Esophagus squamous epithelium (tissue), 5 donors: ENCODE results near the gene ITK. TPM values are rescaled to one million over a fixed set of nuclear protein-coding genes. Genes with fewer than 3 reads are reported as not detected.

Experiments
- DNase-seq: peaks from one replicate; lab custom pipeline; 2025; lab: John Stamatoyannopoulos, UW
- H3K27ac ChIP-seq, 4 donors: fragments of 200-600 bp; sonication (generic); one replicate each; pipeline ENCODE4 v1.5.1; 2016 to 2019; ENCODE audit warnings: mild to moderate bottlenecking in 1 of 4
- H3K27me3 ChIP-seq, 4 donors: fragments of 200-600 bp; sonication (generic); 1 replicate in 3 of 4; 2 replicates in 1 of 4; pipeline versions ENCODE4 v1.5.1 to v1.6.0; 2017 to 2021; ENCODE audit warnings: antibody characterized with exemption in 1 of 4
- H3K36me3 ChIP-seq, 3 donors: fragments of 200-600 bp; sonication (generic); one replicate each; pipeline ENCODE4 v1.5.1; 2016 to 2019
- H3K4me1 ChIP-seq, 3 donors: fragments of 200-600 bp; sonication (generic); one replicate each; pipeline ENCODE4 v1.5.1; 2017 to 2019
- H3K4me3 ChIP-seq, 4 donors: fragments of 200-600 bp; sonication (generic); 1 replicate in 3 of 4; 2 replicates in 1 of 4; pipeline ENCODE4 v1.5.1; 2016 to 2019; ENCODE audit warnings: mild to moderate bottlenecking in 2 of 4, moderate library complexity in 1 of 4
- H3K9me3 ChIP-seq, 3 donors: fragments of 200-600 bp; sonication (generic); one replicate each; pipeline ENCODE4 v1.5.1; 2016 to 2019
- CTCF ChIP-seq, 6 experiments: fragments of 450-650 bp in 4 of 6; fragments of 200-600 bp in 2 of 6; sonication (generic) in 2 of 6; IDR thresholded peaks; one replicate each; pipeline ENCODE4 v1.5.1; 2016 to 2019; ENCODE audit warnings: antibody characterized with exemption in 6 of 6, mild to moderate bottlenecking in 4 of 6, moderate library complexity in 4 of 6
- POLR2A ChIP-seq, 4 donors: fragments of 450-650 bp; IDR thresholded peaks; one replicate each; pipeline ENCODE4 v1.6.1; 2017; ENCODE audit warnings: antibody characterized with exemption in 4 of 4, mild to moderate bottlenecking in 4 of 4, moderate library complexity in 3 of 4
- WGBS, 2 donors: methylation state at CpG; one replicate each; pipeline ENCODE4 v1.1.5; 2018; 5-methylcytosine and 5-hydroxymethylcytosine counted together
- intact Hi-C: fragments of 100-400 bp; cut with DNase I; formaldehyde crosslinking; loops from one replicate; pipeline ENCODE4 v1.15.0; 2022
- total RNA-seq, 4 donors: library from RNA; depleted of rRNA; stranded (reverse); fragments of >200 nt; gene quantifications; one replicate each; pipeline ENCODE4 v1.1.0, GENCODE V29; 2016
- donor health status: DM: yes; HTN: yes; CAD: no.

The ITK gene
- total RNA-seq, 4 donors from 2014 or later = 0.53 to 5.1 (median 3.9) TPM

DNA sequence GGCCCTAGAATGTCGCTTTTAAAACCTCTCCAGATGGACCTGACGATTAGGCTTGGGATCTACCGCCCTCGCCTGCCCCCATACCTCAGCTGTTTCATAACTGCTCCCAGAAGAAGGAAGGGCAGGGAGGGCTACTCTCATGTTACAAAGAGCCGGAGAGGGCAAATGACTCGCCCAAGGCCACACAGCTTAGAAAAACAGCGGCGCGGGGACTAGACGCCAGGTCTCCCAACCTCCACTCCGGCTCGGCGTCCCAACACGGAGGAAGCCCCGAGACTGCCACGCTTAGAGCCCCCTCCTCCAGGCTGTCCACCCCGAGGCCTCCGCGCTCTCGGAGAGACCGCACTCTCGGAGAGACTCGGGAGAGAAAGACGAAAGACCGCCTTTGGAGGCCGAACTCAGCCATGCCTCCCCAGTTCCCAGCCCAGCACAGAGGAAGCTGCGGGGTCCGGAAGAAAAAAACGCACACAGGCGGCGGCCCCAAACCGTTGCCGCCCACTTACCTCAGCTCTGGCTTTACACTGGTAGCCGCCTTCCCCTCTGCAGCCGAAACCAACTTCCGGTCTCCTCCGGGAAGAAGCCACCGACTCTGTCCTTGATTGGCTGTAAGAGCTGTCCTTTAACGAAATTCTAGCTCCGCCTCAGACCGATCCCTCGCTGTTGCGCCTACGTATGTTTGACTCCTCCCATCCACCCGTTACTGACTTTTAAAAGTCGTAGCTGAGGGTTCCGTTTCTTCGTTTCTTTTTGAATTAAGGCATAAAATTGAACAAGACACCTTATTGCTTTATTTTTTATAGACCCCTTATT, 38.1 kb upstream of the ITK start, which contains the start of gene MED7:
TSS of gene MED7 (minus strand) at position 549 of the 810 bp plus-strand sequence. CDS start 3,434 bp downstream, outside the sequence.
- intact Hi-C loops = no loop called here
- Histone ChIP-seq H3K9me3 (no peaks in the 10 kb centered on the region), H3K36me3 (peaks cover 0 to 19% (median 0%) of the 10 kb centered on the region in 3 donors), H3K27me3 (no peaks in the 10 kb centered on the region), H3K4me1 (peaks cover 12 to 21% (median 14%) of the 10 kb centered on the region in 3 donors), H3K4me3 (peak within 1 kb of the TSS; percentile 68 to 89 (median 82)), H3K27ac (peak within 1 kb of the TSS; percentile 89 to 93 (median 92))
- peak; percentile 82 for DNase-seq
- WGBS, 2 donors = 0 to 1% methylated on average over 33 to 42 of the region's 48 CpGs
- peak in 3 of 4 donors; percentile 69 to 82 (median 78) for TF ChIP-seq POLR2A (IDR thresholded peaks at IDR 0.05)
- no peak for TF ChIP-seq CTCF (IDR thresholded peaks at IDR 0.05)

DNA sequence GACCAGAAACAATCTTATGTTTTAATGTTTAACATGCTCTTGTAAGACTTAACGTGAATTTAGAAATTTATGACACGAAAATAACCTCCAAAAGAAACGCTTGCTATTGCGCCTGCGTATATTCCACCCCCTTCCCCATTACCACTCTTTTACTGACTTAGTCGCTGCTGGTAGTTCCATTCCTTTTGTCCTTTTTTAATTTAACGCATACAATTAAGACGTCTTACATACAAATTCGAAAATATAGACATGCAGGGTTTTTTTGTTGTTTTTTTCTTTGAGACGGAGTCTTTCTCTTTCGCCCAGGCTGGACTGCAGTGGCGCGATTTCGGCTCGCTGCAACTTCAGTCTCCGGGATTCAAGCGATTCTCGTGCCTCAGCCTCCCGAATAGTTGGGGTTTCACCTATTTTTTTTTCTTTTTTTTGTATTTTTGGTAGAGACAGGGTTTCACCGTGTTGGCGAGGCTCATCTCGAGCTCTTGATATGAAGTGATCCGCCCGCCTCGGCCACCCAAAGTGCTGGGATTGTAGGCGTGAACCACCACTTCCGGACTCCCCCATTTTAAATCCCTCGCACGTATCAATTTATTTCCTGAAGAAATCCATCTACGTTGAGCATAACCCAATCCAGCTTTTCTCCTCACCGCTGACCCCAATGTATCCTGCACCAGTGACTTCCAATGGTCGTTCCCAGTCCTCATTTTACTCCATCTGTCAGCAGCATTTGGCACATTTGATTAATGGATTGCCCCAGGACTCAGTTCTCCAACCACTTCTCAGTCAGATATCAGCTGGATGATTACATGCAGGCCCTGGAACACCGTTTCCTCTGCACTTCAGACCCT, 37.3 kb upstream of the ITK start:
- H3K27me3 ChIP-seq = no peaks in the 10 kb centered on the region
- H3K9me3 ChIP-seq = no peaks in the 10 kb centered on the region
- 6 to 12% methylated on average over 33 of the region's 33 CpGs for WGBS, 2 donors
- peak overlapping the region; percentile 68 to 89 (median 82) for H3K4me3 ChIP-seq
- no peak for TF ChIP-seq CTCF (IDR thresholded peaks at IDR 0.05)
- no peak for TF ChIP-seq POLR2A (IDR thresholded peaks at IDR 0.05)
- peak overlapping the region; percentile 89 to 93 (median 92) for H3K27ac ChIP-seq
- DNase-seq = peak; percentile 25
- intact Hi-C loops = no loop called here
- H3K4me1 ChIP-seq = peaks cover 12 to 21% (median 14%) of the 10 kb centered on the region in 3 donors
- peaks cover 0 to 11% (median 0%) of the 10 kb centered on the region in 3 donors for H3K36me3 ChIP-seq

DNA sequence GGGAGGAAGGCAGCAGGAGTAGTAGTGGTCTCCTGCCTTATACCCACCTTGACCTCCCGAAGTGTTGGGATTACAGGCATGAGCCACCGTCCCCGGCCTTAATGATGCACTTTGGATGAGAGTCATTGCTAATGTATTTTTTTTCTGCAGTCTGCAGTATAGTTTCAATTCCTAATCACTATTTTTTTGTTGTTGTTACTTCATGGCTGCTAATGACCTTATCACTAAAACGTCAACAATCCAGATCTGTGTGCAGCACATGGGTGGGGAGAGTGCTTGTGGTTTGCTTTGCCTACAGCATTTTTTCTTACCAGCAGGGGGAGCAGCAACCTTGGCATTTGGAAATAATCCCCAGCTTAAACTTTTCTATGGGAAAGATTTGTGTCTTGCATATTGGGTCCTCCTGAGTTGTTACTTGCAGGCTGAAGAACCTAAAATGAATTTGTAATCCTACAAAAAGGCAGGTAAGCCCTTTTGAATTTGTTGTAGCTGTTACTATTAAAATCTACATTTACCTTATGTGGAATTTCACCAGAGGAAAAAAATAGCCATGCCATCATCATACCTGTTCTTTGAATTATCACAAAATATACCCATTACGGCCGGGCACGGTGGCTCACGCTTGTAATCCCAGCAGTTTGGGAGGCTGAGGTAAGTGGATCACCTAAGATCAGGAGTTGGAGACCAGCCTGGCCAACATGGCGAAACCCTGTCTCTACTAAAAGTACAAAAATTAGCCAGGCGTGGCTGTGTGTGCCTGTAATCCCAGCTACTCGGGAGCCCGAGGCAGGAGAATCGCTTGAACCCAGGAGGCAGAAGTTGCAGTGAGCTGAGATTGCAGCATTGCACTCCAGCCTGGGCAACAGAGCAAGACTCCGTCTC, 31.7 kb upstream of the ITK start:
- TF ChIP-seq POLR2A (IDR thresholded peaks at IDR 0.05) (no peak), CTCF (IDR thresholded peaks at IDR 0.05) (peak; percentile 73 to 88 (median 78))
- Histone ChIP-seq H3K27ac (no peak overlapping the region), H3K27me3 (no peaks in the 10 kb centered on the region), H3K4me3 (no peak overlapping the region), H3K4me1 (peaks cover under 1 to 1% (median under 1%) of the 10 kb centered on the region in 3 donors), H3K9me3 (no peaks in the 10 kb centered on the region), H3K36me3 (no peaks in the 10 kb centered on the region)
- 66 to 71% methylated on average over 14 of the region's 14 CpGs for WGBS, 2 donors
- DNase-seq = peak; percentile 8
- intact Hi-C loops = no loop called here

DNA sequence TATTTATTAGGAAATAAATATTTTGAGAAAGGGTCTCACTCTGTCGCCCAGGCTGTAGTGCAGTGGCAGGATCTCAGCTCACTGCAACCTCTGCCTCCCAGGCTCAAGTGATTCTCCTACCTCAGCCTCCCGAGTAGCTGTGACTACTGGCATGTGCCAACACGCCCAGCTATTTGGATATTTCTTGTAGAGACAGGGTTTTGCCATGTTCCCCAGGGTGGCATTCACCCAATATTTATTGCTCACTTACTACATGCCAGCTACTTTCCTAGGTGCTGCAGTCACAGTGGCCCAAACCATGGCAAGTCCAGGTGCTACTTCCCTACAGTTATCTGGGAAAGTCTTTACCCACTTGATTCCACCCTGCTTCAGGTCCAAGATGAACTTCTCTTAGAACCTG, 29.6 kb upstream of the ITK start:
- Histone ChIP-seq H3K4me1 (no peaks in the 10 kb centered on the region), H3K36me3 (no peaks in the 10 kb centered on the region), H3K27me3 (no peaks in the 10 kb centered on the region), H3K27ac (no peak overlapping the region), H3K4me3 (no peak overlapping the region), H3K9me3 (no peaks in the 10 kb centered on the region)
- no peak for DNase-seq
- intact Hi-C loops = loop anchor here (10.0 kb wide), 1 partner anchor 174 kb away; no protein-coding TSS in a partner anchor
- WGBS, 2 donors = 70 to 74% methylated on average over 3 of the region's 3 CpGs
- no peak for TF ChIP-seq POLR2A (IDR thresholded peaks at IDR 0.05)
- no peak for TF ChIP-seq CTCF (IDR thresholded peaks at IDR 0.05)
